CD8-positive, alpha-beta memory T cell (primary cell): ENCODE results near the gene NFIX. TPM values are rescaled to one million over a fixed set of nuclear protein-coding genes. Genes with fewer than 3 reads are reported as not detected.
A peak's percentile ranks its signal among the peaks of the same experiment; 100 is the strongest.

Source experiments
- CTCF ChIA-PET: fragments of 350-600 bp; sonication (Branson Sonifier 250); formaldehyde crosslinking; loops from one replicate; lab custom pipeline; 2021; ENCODE audit warnings: antibody characterized with exemption; lab: Charles Lee
- POLR2A ChIA-PET: fragments of 350-600 bp; sonication (Branson Sonifier 250); formaldehyde crosslinking; loops from one replicate; lab custom pipeline; 2021; ENCODE audit warnings: antibody characterized with exemption; lab: Charles Lee
- DNase-seq, 5 donors: peaks; one replicate each; pipeline versions ENCODE4 v3.0.0 to v3.0.0-alpha.2; 2020 to 2022; ENCODE audit warnings: mixed read lengths in 1 of 5
- H3K27ac ChIP-seq: one replicate; pipeline ENCODE4 v1.7.0; 2013; ENCODE audit warnings: low read depth, mild to moderate bottlenecking, low read length, moderate library complexity
- H3K27me3 ChIP-seq: 2 replicates; pipeline ENCODE4 v1.7.0; 2013; ENCODE audit warnings: low read length, mild to moderate bottlenecking; ENCODE audit not compliant: insufficient read depth, poor library complexity, severe bottlenecking
- H3K36me3 ChIP-seq: 2 replicates; pipeline ENCODE4 v1.7.0; 2013; ENCODE audit warnings: mild to moderate bottlenecking, low read length, moderate library complexity; ENCODE audit not compliant: insufficient read depth
- H3K4me1 ChIP-seq: 2 replicates; pipeline ENCODE4 v1.7.0; 2013; ENCODE audit warnings: mild to moderate bottlenecking, low read length, moderate library complexity; ENCODE audit not compliant: insufficient read depth
- H3K4me3 ChIP-seq: 2 replicates; pipeline ENCODE4 v1.7.0; 2013; ENCODE audit warnings: mild to moderate bottlenecking, low read length
- H3K9me3 ChIP-seq: 2 replicates; pipeline ENCODE4 v1.7.0; 2013; ENCODE audit warnings: mild to moderate bottlenecking, low read length
- H3K27ac Mint-ChIP-seq, 8 donors: one replicate each; pipeline ENCODE4 v1.8.0; 2020 to 2021; ENCODE audit warnings: mixed read lengths in 8 of 8, mild to moderate bottlenecking in 6 of 8, inconsistent platforms in 3 of 8, moderate library complexity in 3 of 8
- H3K27me3 Mint-ChIP-seq, 2 donors: one replicate each; pipeline ENCODE4 v1.8.0; 2020 to 2021; ENCODE audit warnings: mixed read lengths in 2 of 2, mild to moderate bottlenecking in 1 of 2, moderate library complexity in 1 of 2
- H3K36me3 Mint-ChIP-seq, 3 donors: one replicate each; pipeline ENCODE4 v1.8.0; 2020 to 2021; ENCODE audit warnings: mixed read lengths in 3 of 3, inconsistent platforms in 1 of 3, mild to moderate bottlenecking in 1 of 3
- H3K4me1 Mint-ChIP-seq, 3 donors: one replicate each; pipeline ENCODE4 v1.8.0; 2020 to 2021; ENCODE audit warnings: mixed read lengths in 3 of 3, inconsistent platforms in 1 of 3, mild to moderate bottlenecking in 1 of 3
- H3K4me3 Mint-ChIP-seq, 7 donors: one replicate each; pipeline ENCODE4 v1.8.0; 2020 to 2021; ENCODE audit warnings: mixed read lengths in 7 of 7, mild to moderate bottlenecking in 6 of 7, moderate library complexity in 4 of 7, inconsistent platforms in 2 of 7
- H3K9me3 Mint-ChIP-seq, 5 donors: one replicate each; pipeline ENCODE4 v1.8.0; 2020 to 2022; ENCODE audit warnings: mixed read lengths in 5 of 5, mild to moderate bottlenecking in 3 of 5, moderate library complexity in 2 of 5, inconsistent platforms in 1 of 5
- polyA plus RNA-seq: library from polyadenylated mRNA; unstranded; fragments of 300-500 nt; fragmentation: Illumina TruSeq; gene quantifications from one replicate; pipeline ENCODE4 v1.2.3, GENCODE V29; 2021
- total RNA-seq, 2 experiments: library from RNA; stranded (reverse); gene quantifications; one replicate each; pipeline ENCODE4 v1.2.3, GENCODE V29; 2021

NFIX gene
- total and polyA plus RNA-seq, 3 experiments from 2014 or later, result 0.94 to 2.8 (median 2.3) TPM

DNA sequence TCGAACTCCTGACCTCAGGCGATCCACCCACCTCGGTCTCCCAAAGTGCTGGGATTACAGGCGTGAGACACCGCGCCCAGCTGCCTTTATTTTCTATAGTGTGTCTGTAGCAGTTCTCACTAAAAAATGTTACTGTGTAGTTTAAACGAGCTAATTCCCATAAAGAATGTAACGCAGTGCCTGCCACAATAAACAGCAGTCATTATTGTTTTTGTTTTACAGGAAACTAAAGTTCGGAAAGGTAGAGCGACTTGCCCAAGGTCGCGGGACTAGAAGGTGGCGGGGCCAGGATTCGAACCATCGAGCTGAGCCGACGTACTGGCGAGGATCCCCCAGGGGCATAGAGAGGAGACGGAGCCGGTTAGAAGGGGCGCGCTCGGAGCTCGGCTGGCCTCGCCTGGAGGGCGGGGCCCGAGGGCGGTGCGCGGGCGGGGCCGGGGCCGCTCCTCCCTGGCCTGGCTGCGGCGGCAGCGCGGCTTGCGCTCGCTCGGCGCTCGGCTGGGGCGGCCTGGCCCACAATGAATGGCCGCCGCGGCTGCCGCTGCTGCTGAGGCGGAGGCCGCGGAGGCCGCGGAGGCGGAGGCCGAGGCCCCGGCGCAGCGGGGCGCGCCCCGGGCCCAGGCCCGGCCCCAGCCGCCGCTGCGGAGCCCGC, 122.6 kb downstream of the NFIX start, which contains the start of gene NACC1:
TSS of gene NACC1 (plus strand) at position 493 of the 652 bp plus-strand sequence. CDS start 16,944 bp downstream, outside the sequence.
- Histone ChIP-seq H3K27ac (peak within 1 kb of the TSS; percentile 68), H3K4me3 (peak within 1 kb of the TSS; percentile 81), H3K36me3 (no peaks in the 10 kb centered on the region), H3K4me1 (peaks cover 36% of the 10 kb centered on the region), H3K27me3 (no peaks in the 10 kb centered on the region), H3K9me3 (no peaks in the 10 kb centered on the region)
- peaks cover 0 to 5% of the 10 kb centered on the region in 2 donors for H3K27me3 Mint-ChIP-seq
- peaks cover 0 to 29% (median 0%) of the 10 kb centered on the region in 3 donors for H3K36me3 Mint-ChIP-seq
- H3K27ac Mint-ChIP-seq, result peak within 1 kb of the TSS; percentile 78 to 97 (median 95)
- POLR2A ChIA-PET, result interaction anchor here (0.5 to 2.2 kb wide), 10 partner anchors 13 to 929 kb away, joined by 3 to 22 read pairs (median 7); partner anchors contain the start of genes IER2 and STX10
- peak within 1 kb of the TSS; percentile 90 to 98 (median 92) for H3K4me3 Mint-ChIP-seq
- H3K4me1 Mint-ChIP-seq, result peaks cover 55 to 66% (median 64%) of the 10 kb centered on the region in 3 donors
- CTCF ChIA-PET, result interaction anchor here (0.7 to 3.8 kb wide), 8 partner anchors 13 to 670 kb away, joined by 3 to 22 read pairs (median 4); partner anchors contain the start of genes IER2 and STX10
- H3K9me3 Mint-ChIP-seq, result no peaks in the 10 kb centered on the region
- peak; percentile 81 to 89 (median 87) for DNase-seq

DNA sequence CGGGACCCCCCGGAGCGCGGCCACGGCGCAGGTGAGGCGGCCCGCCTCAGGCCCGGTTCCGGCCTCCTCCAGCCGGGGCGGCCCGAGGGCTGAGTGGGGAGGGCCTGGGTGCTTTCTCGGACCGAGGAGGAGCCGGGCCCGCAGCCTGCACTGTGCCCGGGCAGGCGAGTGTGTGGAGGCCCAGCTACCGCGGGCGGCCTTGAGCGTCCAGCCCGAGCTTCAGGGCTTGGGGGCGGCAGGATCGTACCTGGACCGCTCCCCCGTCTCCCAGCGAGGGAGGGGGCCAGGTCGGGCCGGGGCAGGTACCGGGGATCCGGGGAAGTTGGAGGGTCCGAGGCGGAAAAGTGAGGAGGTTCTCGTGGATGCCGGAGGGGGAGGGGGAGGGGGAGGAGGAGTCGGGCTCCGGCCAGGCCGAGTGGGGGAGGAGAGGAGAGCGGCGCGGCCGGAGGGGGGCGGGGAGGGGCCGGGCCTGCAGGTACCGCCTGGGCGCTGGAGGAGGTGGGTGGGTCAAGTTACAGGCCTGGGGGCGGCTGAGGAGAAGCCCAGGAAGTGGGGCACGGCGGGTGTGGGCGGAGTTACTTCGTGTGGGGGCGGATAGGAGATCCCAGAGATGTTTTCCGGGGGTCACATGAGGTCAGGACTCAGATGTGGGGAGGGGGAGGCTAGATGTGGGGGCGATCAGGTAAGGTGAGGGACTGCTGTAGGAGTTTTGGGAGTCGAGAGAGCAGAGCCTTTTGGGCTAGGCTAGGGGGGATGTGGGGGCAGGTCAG, 123.3 kb downstream of the NFIX start:
- Mint-ChIP-seq H3K27me3 (peaks cover 0 to 5% of the 10 kb centered on the region in 2 donors), H3K27ac (peak overlapping the region in 7 of 8 donors; percentile 17 to 93 (median 81)), H3K4me1 (peaks cover 58 to 70% (median 68%) of the 10 kb centered on the region in 3 donors), H3K9me3 (no peaks in the 10 kb centered on the region), H3K4me3 (peak overlapping the region; percentile 74 to 92 (median 88)), H3K36me3 (peaks cover 0 to 29% (median 0%) of the 10 kb centered on the region in 3 donors)
- H3K27ac ChIP-seq, result peak overlapping the region; percentile 68
- peaks cover 36% of the 10 kb centered on the region for H3K4me1 ChIP-seq
- H3K4me3 ChIP-seq, result peak overlapping the region; percentile 30
- no peaks in the 10 kb centered on the region for H3K9me3 ChIP-seq
- DNase-seq, result peak in 1 of 5 donors; percentile 64
- no peaks in the 10 kb centered on the region for H3K36me3 ChIP-seq
- ChIA-PET CTCF (interaction anchor here (0.8 to 3.8 kb wide), 8 partner anchors 14 to 669 kb away, joined by 3 to 22 read pairs (median 4); partner anchors contain the start of genes IER2 and STX10), POLR2A (interaction anchor here (0.6 to 2.2 kb wide), 5 partner anchors 19 to 76 kb away, joined by 5 to 22 read pairs (median 10); partner anchors contain the start of genes IER2 and STX10)
- H3K27me3 ChIP-seq, result no peaks in the 10 kb centered on the region

DNA sequence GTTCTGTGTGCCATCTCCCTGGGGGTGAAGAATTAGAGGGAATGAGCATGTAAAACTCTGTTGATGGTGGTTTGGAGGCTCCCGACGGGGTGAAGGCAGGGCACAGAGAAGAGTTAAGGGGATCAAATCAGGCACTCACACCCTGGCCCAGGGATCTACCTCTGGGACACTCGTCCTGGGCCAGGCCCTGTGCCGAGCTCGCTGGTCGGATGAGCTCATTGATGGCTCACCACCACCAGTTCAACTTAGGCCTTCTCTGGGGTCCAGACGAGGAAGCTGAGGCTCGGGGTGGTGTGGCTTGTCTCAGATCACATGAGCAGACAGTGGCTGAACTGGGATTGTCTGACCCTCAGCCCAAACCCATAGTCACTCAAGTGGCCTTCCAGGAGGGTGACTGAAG, 124.4 kb downstream of the NFIX start:
- H3K36me3 ChIP-seq, result no peaks in the 10 kb centered on the region
- Mint-ChIP-seq H3K4me3 (peak overlapping the region; percentile 74 to 92 (median 88)), H3K27ac (peak overlapping the region; percentile 41 to 84 (median 64)), H3K36me3 (peaks cover 0 to 26% (median 0%) of the 10 kb centered on the region in 3 donors), H3K27me3 (peaks cover 0 to 5% of the 10 kb centered on the region in 2 donors), H3K4me1 (peaks cover 61 to 74% (median 68%) of the 10 kb centered on the region in 3 donors), H3K9me3 (no peaks in the 10 kb centered on the region)
- peak overlapping the region; percentile 68 for H3K27ac ChIP-seq
- H3K4me3 ChIP-seq, result no peak overlapping the region
- ChIA-PET CTCF (interaction anchor here (0.8 to 3.8 kb wide), 3 partner anchors 8 to 33 kb away, joined by 3 to 22 read pairs (median 3); no protein-coding TSS in a partner anchor), POLR2A (no interaction called here)
- no peak for DNase-seq
- H3K9me3 ChIP-seq, result no peaks in the 10 kb centered on the region
- H3K27me3 ChIP-seq, result no peaks in the 10 kb centered on the region
- peaks cover 36% of the 10 kb centered on the region for H3K4me1 ChIP-seq

DNA sequence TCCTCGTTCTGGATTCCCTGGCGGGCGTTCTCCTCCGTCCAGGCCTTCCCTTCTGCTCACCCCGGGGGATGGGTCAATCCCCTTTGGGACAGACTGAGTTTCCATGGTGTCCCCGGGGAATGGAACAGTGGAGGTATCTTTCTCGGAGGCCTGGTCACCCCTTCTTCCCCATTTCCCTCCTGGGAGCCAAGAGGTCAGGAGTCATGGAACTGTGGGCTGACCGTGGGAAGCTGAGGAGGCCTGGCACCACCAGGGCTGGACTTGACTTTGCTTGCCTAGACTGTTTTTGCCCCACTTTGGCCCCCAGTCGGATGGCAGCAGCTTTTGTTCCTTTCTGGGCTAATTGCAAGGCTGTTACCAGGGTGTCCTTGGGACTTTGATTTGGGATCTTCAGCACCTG, 124.8 kb downstream of the NFIX start:
- Mint-ChIP-seq H3K27ac (peak overlapping the region in 4 of 8 donors; percentile 46 to 93 (median 75)), H3K9me3 (no peaks in the 10 kb centered on the region), H3K4me1 (peaks cover 61 to 74% (median 68%) of the 10 kb centered on the region in 3 donors), H3K4me3 (peak overlapping the region in 6 of 7 donors; percentile 65 to 91 (median 82)), H3K27me3 (peaks cover 0 to 5% of the 10 kb centered on the region in 2 donors), H3K36me3 (peaks cover 0 to 25% (median 0%) of the 10 kb centered on the region in 3 donors)
- Histone ChIP-seq H3K4me3 (no peak overlapping the region), H3K36me3 (no peaks in the 10 kb centered on the region), H3K27ac (peak overlapping the region; percentile 32), H3K27me3 (no peaks in the 10 kb centered on the region), H3K9me3 (no peaks in the 10 kb centered on the region), H3K4me1 (peaks cover 36% of the 10 kb centered on the region)
- POLR2A ChIA-PET, result no interaction called here
- CTCF ChIA-PET, result interaction anchor here (0.8 to 3.8 kb wide), 3 partner anchors 8 to 33 kb away, joined by 3 to 22 read pairs (median 3); no protein-coding TSS in a partner anchor
- DNase-seq, result no peak

DNA sequence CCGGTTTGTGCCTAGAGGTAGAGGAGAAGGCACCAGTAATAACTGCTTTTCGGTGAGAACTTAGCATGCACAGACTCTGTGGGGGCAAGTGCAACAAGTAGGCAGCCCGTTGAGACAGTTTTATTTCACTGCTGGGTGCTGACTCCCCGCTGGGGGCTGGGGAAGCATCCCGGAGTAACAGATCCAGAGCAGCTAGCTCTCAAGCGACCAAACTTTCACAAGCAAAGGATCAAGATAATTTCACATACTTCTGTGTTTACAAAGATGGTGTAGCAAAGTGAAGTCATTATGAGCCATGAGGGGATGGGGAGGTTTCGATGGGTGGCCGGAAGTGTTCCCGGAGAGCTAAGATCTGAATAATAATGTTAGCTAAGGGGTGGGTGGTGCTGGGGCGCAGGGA, 125.5 kb downstream of the NFIX start:
- Mint-ChIP-seq H3K4me1 (peaks cover 57 to 70% (median 63%) of the 10 kb centered on the region in 3 donors), H3K27me3 (peaks cover 0 to 5% of the 10 kb centered on the region in 2 donors), H3K36me3 (peaks cover 0 to 22% (median 0%) of the 10 kb centered on the region in 3 donors), H3K27ac (peak overlapping the region; percentile 4 to 93 (median 80)), H3K9me3 (no peaks in the 10 kb centered on the region), H3K4me3 (peak overlapping the region; percentile 42 to 91 (median 65))
- POLR2A ChIA-PET, result no interaction called here
- Histone ChIP-seq H3K4me3 (no peak overlapping the region), H3K4me1 (peaks cover 30% of the 10 kb centered on the region), H3K27ac (no peak overlapping the region), H3K9me3 (no peaks in the 10 kb centered on the region), H3K36me3 (no peaks in the 10 kb centered on the region), H3K27me3 (no peaks in the 10 kb centered on the region)
- CTCF ChIA-PET, result no interaction called here
- no peak for DNase-seq

DNA sequence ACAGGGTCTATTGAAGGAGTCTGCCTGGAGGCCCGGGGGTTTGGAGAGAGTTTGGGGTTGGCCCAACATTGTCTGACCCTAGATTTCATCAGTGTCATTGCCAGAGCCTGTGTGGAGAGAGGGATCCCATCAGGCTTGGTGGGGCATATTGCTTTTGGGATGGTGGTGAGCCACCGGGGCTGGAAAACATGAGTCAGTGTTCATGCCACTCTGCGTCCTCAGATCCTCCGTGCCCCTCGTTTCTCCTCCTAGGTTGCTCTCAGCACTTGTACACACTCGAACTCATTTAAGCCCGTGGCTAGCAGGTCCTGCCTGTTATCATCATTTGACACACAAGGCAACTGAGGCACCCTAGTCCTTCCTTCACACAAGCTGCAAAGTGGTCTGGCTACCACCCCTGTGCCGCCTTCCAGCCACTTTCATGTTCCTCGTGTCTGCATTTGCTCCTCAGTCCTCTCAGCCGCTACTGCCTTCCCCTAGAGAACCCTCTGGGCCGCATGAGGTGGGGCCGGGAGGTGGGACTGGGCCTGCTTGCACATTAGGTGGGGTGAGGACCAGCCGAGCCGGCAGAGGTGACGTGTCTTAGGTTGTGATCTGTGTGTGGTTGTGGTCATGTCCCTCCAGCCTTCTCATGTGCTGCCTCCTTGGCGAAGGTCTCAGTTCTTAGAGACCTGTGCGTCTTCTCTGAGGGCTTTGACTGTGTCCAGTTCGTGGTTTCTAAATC, 126.4 kb downstream of the NFIX start:
- H3K27me3 Mint-ChIP-seq, result peaks cover 0 to 2% of the 10 kb centered on the region in 2 donors
- peak overlapping the region in 6 of 7 donors; percentile 28 to 81 (median 44) for H3K4me3 Mint-ChIP-seq
- peaks cover 0 to 17% (median 0%) of the 10 kb centered on the region in 3 donors for H3K36me3 Mint-ChIP-seq
- Histone ChIP-seq H3K36me3 (no peaks in the 10 kb centered on the region), H3K4me1 (peaks cover 26% of the 10 kb centered on the region), H3K27ac (no peak overlapping the region), H3K27me3 (no peaks in the 10 kb centered on the region), H3K4me3 (no peak overlapping the region), H3K9me3 (no peaks in the 10 kb centered on the region)
- no peak for DNase-seq
- H3K4me1 Mint-ChIP-seq, result peaks cover 49 to 61% (median 55%) of the 10 kb centered on the region in 3 donors
- H3K27ac Mint-ChIP-seq, result peak overlapping the region; percentile 75 to 93 (median 87)
- ChIA-PET CTCF (no interaction called here), POLR2A (no interaction called here)
- no peaks in the 10 kb centered on the region for H3K9me3 Mint-ChIP-seq
